Fibroblast of the aortic adventitia (primary cell): Measurements from ENCODE around the gene FBRS. TPM values are rescaled to one million over a fixed set of nuclear protein-coding genes. Genes with fewer than 3 reads are reported as not detected.
A peak's percentile ranks its signal among the peaks of the same experiment; 100 is the strongest.
"Not testable (repeated sequence)": the region's sequence is repeated elsewhere in the genome, so short reads cannot be mapped to it uniquely, and the experiment has no call there.

Experiments
- DNase-seq: peaks from one replicate; pipeline ENCODE4 v3.0.0-alpha.2; 2010; ENCODE audit warnings: low read depth
- H3K4me3 ChIP-seq: 2 replicates; pipeline ENCODE4 v1.5.1; 2011; ENCODE audit warnings: low read depth, mild to moderate bottlenecking, control low read depth, low read length, moderate library complexity
- total RNA-seq: library from RNA; depleted of rRNA; stranded (reverse); fragments of >200 nt; gene quantifications from 2 replicates; pipeline ENCODE4 v1.2.3, GENCODE V29; 2012; ENCODE audit warnings: low replicate concordance
- TF ChIP-seq, protein P1 (sequence below): IDR thresholded peaks from 2 replicates; pipeline ENCODE4 v1.5.1; 2011; ENCODE audit warnings: mild to moderate bottlenecking, low read length, control low read depth, inconsistent platforms; ENCODE audit not compliant: insufficient read depth

The FBRS gene
- total RNA-seq, 1 donor = 18.3 TPM

DNA sequence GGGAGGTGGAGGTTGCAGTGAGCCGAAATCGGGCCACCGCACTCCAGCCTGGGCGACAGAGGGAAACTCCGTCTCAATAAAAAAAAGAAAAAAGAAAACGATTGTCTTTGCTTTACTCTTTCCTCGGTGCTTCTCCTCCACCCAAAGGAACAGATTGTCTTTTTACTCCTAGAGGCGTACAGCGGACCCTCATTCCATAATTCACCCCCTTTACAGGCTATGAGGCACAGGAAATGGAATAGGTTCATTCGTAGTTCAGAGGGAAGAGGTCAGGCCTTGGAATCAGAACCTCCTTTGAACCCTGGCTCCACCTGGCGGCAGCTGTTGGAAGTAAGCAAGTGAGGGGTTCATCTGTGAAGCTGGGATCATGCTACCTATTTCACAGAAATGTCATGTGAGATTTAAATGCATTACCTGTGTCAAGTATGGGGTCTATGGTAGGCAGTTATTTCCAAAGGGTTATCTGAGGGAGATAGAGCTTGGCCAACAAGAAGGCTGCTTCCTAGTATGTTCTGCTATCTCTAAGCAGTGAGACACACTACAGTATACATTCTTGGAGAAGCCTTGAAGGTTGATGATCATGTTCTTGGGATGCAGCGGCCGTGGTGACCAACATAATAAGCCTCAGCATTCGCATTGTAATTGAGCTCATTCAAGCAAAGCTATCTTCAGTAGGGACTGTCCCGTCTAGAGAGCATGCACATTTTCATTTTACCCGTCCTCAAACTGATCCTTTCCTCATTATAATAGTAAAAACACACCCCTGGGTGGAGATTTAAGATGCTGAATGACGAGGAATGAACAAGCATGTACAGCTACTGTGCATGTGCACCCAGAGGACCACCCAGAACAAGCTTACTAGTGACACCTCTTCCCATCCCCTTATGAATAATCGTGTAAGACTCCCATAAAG lies 29.3 kb upstream of the FBRS start:
- TF ChIP-seq, protein P1, sequence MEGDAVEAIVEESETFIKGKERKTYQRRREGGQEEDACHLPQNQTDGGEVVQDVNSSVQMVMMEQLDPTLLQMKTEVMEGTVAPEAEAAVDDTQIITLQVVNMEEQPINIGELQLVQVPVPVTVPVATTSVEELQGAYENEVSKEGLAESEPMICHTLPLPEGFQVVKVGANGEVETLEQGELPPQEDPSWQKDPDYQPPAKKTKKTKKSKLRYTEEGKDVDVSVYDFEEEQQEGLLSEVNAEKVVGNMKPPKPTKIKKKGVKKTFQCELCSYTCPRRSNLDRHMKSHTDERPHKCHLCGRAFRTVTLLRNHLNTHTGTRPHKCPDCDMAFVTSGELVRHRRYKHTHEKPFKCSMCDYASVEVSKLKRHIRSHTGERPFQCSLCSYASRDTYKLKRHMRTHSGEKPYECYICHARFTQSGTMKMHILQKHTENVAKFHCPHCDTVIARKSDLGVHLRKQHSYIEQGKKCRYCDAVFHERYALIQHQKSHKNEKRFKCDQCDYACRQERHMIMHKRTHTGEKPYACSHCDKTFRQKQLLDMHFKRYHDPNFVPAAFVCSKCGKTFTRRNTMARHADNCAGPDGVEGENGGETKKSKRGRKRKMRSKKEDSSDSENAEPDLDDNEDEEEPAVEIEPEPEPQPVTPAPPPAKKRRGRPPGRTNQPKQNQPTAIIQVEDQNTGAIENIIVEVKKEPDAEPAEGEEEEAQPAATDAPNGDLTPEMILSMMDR = peak; percentile 96
- H3K4me3 ChIP-seq = peak overlapping the region; percentile 35
- DNase-seq = peak; percentile 79

DNA sequence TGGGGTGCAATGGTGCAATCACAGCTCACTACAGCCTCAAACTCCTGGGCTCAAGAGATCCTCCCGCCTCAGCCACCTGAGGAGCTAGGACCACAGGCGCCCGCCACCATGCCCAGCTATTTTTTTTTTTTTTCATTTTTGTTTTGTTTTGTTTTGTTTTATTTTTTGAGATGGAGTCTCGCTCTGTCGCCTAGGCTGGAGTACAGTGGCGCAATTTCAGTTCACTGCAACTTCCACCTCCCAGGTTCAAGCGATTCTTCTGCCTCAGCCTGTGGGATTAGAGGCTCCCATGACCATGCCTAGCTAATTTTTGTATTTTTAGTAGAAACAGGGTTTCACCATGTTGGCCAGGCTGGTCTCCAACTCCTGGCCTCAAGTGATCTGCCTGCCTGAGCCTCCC lies 25.8 kb upstream of the FBRS start:
- not testable (repeated sequence) for DNase-seq, H3K4me3 ChIP-seq

DNA sequence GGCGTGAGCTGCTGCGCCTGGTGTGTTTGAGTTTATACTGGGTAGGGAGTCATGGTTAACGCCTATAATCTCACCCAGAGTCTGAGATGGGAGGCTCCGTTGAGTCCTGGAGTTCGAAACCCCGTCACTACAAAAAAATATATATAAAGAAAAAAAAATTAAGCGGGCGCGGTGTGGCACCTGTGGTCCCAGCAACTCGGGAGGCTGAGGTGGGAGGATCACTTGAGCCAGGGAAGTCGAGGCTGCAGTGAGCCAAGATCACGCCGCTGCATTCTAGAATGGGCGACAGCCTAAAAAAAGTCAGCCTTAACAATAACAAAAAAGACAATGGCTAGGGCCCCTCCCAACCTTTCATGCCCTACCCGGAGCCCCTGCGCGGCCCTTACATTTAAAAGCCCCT lies 24.7 kb upstream of the FBRS start:
- TF ChIP-seq, protein P1 = no peak

DNA sequence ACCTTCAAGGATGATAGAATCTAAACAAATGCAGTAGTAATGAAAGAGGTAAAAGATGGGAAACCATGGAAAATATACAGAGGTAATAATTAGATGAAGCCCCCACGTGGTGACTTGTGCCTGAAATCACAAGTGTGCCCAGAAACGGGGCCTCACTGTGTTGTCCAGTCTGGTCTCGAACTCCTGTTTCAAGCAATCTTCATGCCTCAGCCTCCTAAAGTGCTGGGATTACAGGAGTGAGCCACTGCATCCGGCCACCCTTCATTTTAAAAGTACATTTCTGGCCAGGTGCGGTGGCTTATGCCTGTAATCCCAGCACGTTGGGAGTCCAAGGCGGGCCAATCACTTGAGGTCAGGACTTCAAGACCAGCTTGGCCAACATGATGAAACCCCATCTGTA lies 21.6 kb upstream of the FBRS start:
- no peak for DNase-seq
- no peak overlapping the region for H3K4me3 ChIP-seq
- TF ChIP-seq, protein P1 = no peak

More for the DNA sequence above, 24.7 kb upstream of the FBRS start:
- H3K4me3 ChIP-seq = peak overlapping the region; percentile 84
- no peak for DNase-seq

DNA sequence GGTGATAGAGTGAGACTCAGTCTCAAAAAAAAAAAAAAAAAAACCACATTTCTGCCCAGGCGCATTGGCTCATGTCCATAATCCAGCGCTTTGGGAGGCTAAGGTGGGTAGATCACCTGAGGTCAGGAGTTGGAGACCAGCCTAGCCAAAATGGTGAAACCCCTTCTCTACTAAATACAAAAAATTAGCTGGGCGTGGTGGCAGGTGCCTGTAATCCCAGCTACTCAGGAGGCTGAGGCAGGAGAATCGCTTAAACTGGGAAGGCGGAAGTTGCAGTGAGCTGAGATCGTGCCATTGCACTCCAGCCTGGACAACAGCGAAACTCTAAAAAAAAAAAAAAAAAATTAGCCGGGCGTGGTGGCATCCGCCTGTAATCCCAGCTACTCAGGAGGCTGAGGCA lies 21.1 kb upstream of the FBRS start:
- not testable (repeated sequence) for DNase-seq

DNA sequence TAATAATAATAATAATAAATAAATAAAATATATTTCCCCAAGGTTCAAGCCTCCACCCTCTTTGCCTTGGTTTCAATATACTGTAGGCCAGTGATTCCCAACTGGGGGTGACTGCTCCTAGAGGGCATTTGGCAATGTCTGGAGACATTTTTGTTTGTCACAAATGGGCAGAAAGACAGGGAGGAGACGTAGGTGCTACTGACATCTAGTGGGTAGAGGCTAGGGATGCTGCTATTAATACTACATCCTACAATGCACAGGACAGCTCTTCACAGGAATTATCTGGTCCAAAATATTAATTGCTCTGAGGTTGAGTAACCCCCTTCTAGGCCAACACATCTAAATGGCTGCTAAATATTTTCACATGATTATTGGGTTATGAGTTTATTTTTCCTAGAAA lies 20.3 kb upstream of the FBRS start:
- H3K4me3 ChIP-seq = no peak overlapping the region
- TF ChIP-seq, protein P1 = peak; percentile 60
- DNase-seq = peak; percentile 42

More for the DNA sequence above, 21.1 kb upstream of the FBRS start:
- not testable (repeated sequence) for H3K4me3 ChIP-seq

DNA sequence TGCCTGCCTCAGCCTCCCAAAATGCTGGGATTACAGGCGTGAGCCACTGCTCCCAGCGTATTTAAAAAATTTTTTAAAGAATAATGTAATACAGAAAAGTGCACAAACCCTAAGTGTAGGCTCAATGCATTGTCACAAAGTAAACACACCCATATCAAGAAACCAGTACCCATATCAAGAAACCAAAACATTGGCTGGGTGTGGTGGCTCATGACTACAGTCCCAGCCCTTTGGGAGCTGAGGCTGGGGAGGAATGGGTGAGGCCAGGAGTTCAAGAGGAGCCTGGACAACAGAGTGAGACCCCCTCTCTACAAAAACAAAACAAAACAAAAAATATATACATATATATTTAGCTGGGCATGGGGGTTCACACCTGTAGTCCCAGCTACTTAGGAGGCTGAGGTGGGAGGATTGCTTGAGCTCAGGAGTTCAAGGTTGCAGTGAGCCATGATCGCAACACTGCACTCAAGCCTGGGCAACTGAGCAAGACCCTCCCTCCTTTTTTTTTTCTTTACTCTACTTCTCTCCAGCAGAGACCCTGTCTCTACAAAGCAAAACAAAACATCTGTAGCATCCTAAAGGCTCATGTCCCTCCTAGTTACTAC lies 16.8 kb upstream of the FBRS start:
- TF ChIP-seq, protein P1 = no peak
- no peak overlapping the region for H3K4me3 ChIP-seq
- no peak for DNase-seq

DNA sequence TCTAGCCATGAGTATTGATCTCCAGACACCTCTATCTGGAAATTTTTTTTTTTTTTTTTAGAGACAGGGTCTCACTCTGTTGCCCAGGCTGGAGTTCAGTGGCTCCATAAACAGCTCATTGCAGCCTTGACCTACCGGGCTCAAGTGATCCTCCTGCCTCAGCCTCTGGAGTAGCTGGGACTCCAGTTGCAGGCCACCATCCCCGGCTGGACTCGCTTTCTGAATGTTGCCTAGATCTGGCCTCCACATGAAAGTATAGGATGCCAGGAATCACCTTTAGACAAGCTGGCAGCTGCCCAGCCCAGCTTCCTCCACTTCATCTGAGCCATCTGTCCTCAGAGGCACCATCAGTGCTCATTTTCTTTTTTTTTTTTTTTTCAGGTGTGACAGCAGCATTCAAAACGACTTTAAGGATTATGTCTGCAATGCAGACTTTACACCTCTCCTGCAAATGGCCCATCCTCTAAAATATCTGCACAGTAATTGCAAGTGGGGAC lies 13.8 kb upstream of the FBRS start:
- no peak for DNase-seq

More for the DNA sequence above, 13.8 kb upstream of the FBRS start:
- TF ChIP-seq, protein P1 = no peak
- H3K4me3 ChIP-seq = no peak overlapping the region
